Endothelial cell of umbilical vein (primary cell): ENCODE measurements around the gene IL17F.

Experiments
- EZH2 ChIP-seq: IDR thresholded peaks from 2 replicates; pipeline ENCODE4 v1.6.1; 2012; ENCODE audit warnings: borderline replicate concordance, low read depth, mild to moderate bottlenecking, moderate library complexity, low read length, inconsistent platforms; ENCODE audit not compliant: severe bottlenecking
- POLR2AphosphoS5 ChIP-seq: IDR thresholded peaks from 2 replicates; pipeline ENCODE4 v1.6.1; 2012; ENCODE audit warnings: low read depth, mild to moderate bottlenecking, control low read depth, low read length, moderate library complexity; ENCODE audit not compliant: insufficient read depth
- TF ChIP-seq, protein P1 (sequence below), 2 donors: IDR thresholded peaks; 1 replicate in 1 of 2; 2 replicates in 1 of 2; pipeline ENCODE4 v1.5.1; 2011; ENCODE audit warnings: low read length in 2 of 2, mild to moderate bottlenecking in 2 of 2, moderate library complexity in 2 of 2, control low read depth in 1 of 2, inconsistent platforms in 1 of 2, low read depth in 1 of 2; ENCODE audit not compliant: insufficient read depth in 1 of 2; ENCODE audit errors: extremely low read depth in 1 of 2

DNA sequence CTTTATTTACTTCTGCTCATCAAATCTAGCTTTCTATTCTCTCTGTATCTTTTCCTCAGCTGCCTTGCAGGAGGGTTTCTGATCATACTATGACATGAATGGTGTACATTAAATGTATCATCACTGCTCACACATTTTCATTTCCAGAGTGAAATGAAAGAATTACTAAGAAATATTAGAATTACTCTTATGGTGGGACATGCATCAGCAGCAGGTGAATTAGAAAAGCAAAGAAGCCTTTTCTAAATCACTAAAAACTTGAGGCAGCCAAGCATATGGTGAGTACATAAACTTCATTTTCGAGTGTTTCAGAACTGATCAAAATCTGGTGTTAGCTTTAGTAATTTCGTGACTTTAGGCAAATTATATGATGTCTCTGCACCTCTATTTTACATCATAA is 34.5 kb downstream of the IL17F start:
- TF ChIP-seq POLR2AphosphoS5, result no peak
- TF ChIP-seq, protein P1, sequence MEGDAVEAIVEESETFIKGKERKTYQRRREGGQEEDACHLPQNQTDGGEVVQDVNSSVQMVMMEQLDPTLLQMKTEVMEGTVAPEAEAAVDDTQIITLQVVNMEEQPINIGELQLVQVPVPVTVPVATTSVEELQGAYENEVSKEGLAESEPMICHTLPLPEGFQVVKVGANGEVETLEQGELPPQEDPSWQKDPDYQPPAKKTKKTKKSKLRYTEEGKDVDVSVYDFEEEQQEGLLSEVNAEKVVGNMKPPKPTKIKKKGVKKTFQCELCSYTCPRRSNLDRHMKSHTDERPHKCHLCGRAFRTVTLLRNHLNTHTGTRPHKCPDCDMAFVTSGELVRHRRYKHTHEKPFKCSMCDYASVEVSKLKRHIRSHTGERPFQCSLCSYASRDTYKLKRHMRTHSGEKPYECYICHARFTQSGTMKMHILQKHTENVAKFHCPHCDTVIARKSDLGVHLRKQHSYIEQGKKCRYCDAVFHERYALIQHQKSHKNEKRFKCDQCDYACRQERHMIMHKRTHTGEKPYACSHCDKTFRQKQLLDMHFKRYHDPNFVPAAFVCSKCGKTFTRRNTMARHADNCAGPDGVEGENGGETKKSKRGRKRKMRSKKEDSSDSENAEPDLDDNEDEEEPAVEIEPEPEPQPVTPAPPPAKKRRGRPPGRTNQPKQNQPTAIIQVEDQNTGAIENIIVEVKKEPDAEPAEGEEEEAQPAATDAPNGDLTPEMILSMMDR (IDR thresholded peaks at IDR 0.05; ENCODE audit: extremely low read depth in 1 of 2, insufficient read depth in 1 of 2, low read depth in 1 of 2, low read length in 2 of 2), result no peak
- no peak for TF ChIP-seq EZH2
